ENCODE results near the gene ST7.

The ST7 gene

GRCh38 chr7:117134889-117135552, 181.7 kb downstream of the ST7 start:
- peak in 1 of 2 donors; percentile 58 for DNase-seq

- DNase-seq, result no peak
These were observed 182.2 kb downstream of the ST7 start for GRCh38 chr7:117135553-117135891.

GRCh38 chr7:117137868-117138267, 184.6 kb downstream of the ST7 start:
- DNase-seq, result no peak

GRCh38 chr7:117138495-117138894, 185.2 kb downstream of the ST7 start:
- no peak for DNase-seq

GRCh38 chr7:117138981-117139380, 185.7 kb downstream of the ST7 start:
- DNase-seq, result no peak

- no peak for DNase-seq
These were observed 186.2 kb downstream of the ST7 start for GRCh38 chr7:117139397-117139984.

- DNase-seq, result no peak
These were observed 187.6 kb downstream of the ST7 start for GRCh38 chr7:117140921-117141320.

GRCh38 chr7:117143066-117143465, 189.8 kb downstream of the ST7 start:
- peak in 1 of 2 donors; percentile 16 for DNase-seq

GRCh38 chr7:117143580-117143979, 190.3 kb downstream of the ST7 start:
- no peak for DNase-seq

GRCh38 chr7:117145333-117145732, 192.0 kb downstream of the ST7 start:
- DNase-seq, result no peak

GRCh38 chr7:117146059-117146458, 192.8 kb downstream of the ST7 start:
- DNase-seq, result no peak

GRCh38 chr7:117146511-117146910, 193.2 kb downstream of the ST7 start:
- DNase-seq, result peak in 1 of 2 donors; percentile 37

- DNase-seq, result no peak
These were observed 195.7 kb downstream of the ST7 start for GRCh38 chr7:117148971-117149370.

GRCh38 chr7:117149692-117150091, 196.4 kb downstream of the ST7 start:
- DNase-seq, result no peak

- DNase-seq, result no peak
These were observed 199.1 kb downstream of the ST7 start for GRCh38 chr7:117152213-117153007.

GRCh38 chr7:117153016-117153545, 199.8 kb downstream of the ST7 start:
- no peak for DNase-seq

- no peak for DNase-seq
These were observed 201.4 kb downstream of the ST7 start for GRCh38 chr7:117154721-117155120.

- DNase-seq, result no peak
These were observed 202.4 kb downstream of the ST7 start for GRCh38 chr7:117155694-117156093.

GRCh38 chr7:117157241-117158209, 204.2 kb downstream of the ST7 start:
- no peak for DNase-seq

- DNase-seq, result no peak
These were observed 205.8 kb downstream of the ST7 start for GRCh38 chr7:117158941-117159697.

GRCh38 chr7:117163101-117163500, 209.8 kb downstream of the ST7 start:
- no peak for DNase-seq

GRCh38 chr7:117164620-117165019, 211.3 kb downstream of the ST7 start:
- DNase-seq, result no peak
